ENCODE results near the gene RNF220.

Gene RNF220

DNA sequence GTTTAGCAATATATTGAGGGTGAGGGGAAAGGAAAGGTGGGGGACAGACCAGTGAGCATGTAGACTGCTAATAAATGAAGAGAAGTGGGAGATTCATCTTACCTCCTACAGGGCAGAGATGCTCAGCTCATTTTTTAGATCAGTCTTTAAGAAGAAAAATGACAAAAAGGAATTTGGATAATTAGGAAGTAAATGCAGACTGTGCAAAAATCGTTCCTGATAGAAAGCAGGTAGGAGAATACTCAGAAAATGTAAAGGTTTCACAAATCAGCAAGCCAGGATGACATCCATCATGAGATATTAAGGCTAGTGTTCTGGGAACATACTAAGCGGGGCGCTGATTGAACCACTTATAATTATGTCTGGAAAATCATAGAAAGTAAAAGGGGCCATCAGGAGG lies 106.3 kb downstream of the RNF220 start:
- in situ Hi-C loops (cut with MboI; ENCODE audit: low pct_unique_long_range_greater_than_20kb, low sequenced_read_pairs, unreplicated experiment), result no loop called here
- no peak for TF ChIP-seq CTCF (IDR thresholded peaks at IDR 0.05; ENCODE audit: extremely low read depth, insufficient read depth, missing control alignments)
- DNase-seq (ENCODE audit: low spot score), result no peak

DNA sequence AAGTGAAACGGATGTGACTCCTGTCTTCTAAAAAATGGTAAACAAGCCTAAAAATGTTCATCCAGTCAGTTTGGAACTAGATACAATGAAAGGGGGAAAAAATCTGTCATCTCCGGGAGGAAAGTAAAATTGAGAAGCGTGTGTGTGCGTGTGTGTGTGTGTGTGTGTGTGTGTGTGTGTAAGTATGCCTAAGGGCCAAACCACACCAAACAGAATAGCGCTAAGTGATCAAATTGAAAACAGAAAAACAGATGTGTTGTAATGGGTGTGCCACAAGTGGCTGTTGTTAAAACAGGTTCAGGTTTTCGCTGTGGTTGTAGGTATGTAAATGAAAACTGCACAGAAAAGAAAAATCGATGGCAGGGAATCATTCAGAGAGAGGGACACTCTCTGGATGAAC lies 106.7 kb downstream of the RNF220 start:
- DNase-seq (ENCODE audit: low spot score), result no peak
- in situ Hi-C loops (cut with MboI; ENCODE audit: low pct_unique_long_range_greater_than_20kb, low sequenced_read_pairs, unreplicated experiment), result no loop called here
- TF ChIP-seq CTCF (IDR thresholded peaks at IDR 0.05; ENCODE audit: extremely low read depth, insufficient read depth, missing control alignments), result no peak

- no peak for TF ChIP-seq CTCF (IDR thresholded peaks at IDR 0.05; ENCODE audit: extremely low read depth, insufficient read depth, missing control alignments)
- DNase-seq (ENCODE audit: low spot score), result no peak
- in situ Hi-C loops (cut with MboI; ENCODE audit: low pct_unique_long_range_greater_than_20kb, low sequenced_read_pairs, unreplicated experiment), result no loop called here
These were observed 107.3 kb downstream of the RNF220 start for GRCh38 chr1:44512313-44512885.

GRCh38 chr1:44513111-44513510 lies 108.1 kb downstream of the RNF220 start:
- in situ Hi-C loops (cut with MboI; ENCODE audit: low pct_unique_long_range_greater_than_20kb, low sequenced_read_pairs, unreplicated experiment), result no loop called here
- no peak for TF ChIP-seq CTCF (IDR thresholded peaks at IDR 0.05; ENCODE audit: extremely low read depth, insufficient read depth, missing control alignments)
- DNase-seq (ENCODE audit: low spot score), result no peak

DNA sequence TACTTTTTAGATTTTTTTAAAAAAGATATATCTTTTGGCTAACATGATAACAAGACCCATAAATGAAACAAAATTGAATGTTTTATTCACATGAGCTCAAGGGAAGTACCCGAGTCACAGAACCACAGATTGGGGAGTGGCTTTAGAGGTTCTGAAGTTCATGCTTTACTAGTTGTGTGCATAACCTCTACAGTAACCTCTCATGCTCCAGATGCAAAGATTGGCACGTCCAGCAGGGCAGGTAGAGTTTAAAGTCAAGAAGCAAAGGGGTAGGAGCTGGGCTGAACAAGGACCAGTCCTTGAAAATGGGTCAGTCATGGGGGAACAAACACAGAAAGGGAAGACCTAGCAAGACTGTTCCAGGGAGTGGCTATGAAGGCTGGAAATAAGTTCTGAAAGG lies 109.6 kb downstream of the RNF220 start:
- no peak for TF ChIP-seq CTCF (IDR thresholded peaks at IDR 0.05; ENCODE audit: extremely low read depth, insufficient read depth, missing control alignments)
- no peak for DNase-seq (ENCODE audit: low spot score)
- in situ Hi-C loops (cut with MboI; ENCODE audit: low pct_unique_long_range_greater_than_20kb, low sequenced_read_pairs, unreplicated experiment), result no loop called here

- in situ Hi-C loops (cut with MboI; ENCODE audit: low pct_unique_long_range_greater_than_20kb, low sequenced_read_pairs, unreplicated experiment), result no loop called here
- DNase-seq (ENCODE audit: low spot score), result no peak
These were observed 110.4 kb downstream of the RNF220 start for GRCh38 chr1:44515416-44515815.

More at GRCh38 chr1:44515416-44515815, 110.4 kb downstream of the RNF220 start:
- no peak for TF ChIP-seq CTCF (IDR thresholded peaks at IDR 0.05; ENCODE audit: extremely low read depth, insufficient read depth, missing control alignments)

All from GM13977 (cell line).